DND-41 (cell line): ENCODE results near the gene LRRTM4.
"Not testable (repeated sequence)": the region's sequence is repeated elsewhere in the genome, so short reads cannot be mapped to it uniquely, and the experiment has no call there.

ENCODE experiments used
- ATAC-seq: fragments of 200-7000 bp; cut with Tn5 transposase; 3 replicates; pipeline ENCODE4 v1.9.1; 2021; ENCODE audit warnings: low read depth; ENCODE audit not compliant: insufficient read depth
- DNase-seq: peaks from one replicate; pipeline ENCODE4 v3.0.0-alpha.2; 2020
- H2AFZ ChIP-seq: 2 replicates; pipeline ENCODE4 v1.6.0; 2012; ENCODE audit warnings: low read depth, low read length
- H3K27ac ChIP-seq: 2 replicates; pipeline ENCODE4 v1.5.1; 2012; ENCODE audit warnings: low read length, inconsistent platforms
- H3K27me3 ChIP-seq: fragments of 200-600 bp; sonication (generic); 2 replicates; pipeline ENCODE4 v1.6.0; 2012; ENCODE audit warnings: low read length, mild to moderate bottlenecking, inconsistent platforms; ENCODE audit not compliant: insufficient read depth, poor library complexity
- H3K36me3 ChIP-seq: 2 replicates; pipeline ENCODE4 v1.5.1; 2012; ENCODE audit warnings: low read length, inconsistent platforms; ENCODE audit not compliant: insufficient read depth
- H3K4me1 ChIP-seq: 2 replicates; pipeline ENCODE4 v1.5.1; 2012; ENCODE audit warnings: mild to moderate bottlenecking, low read length; ENCODE audit not compliant: insufficient read depth
- H3K4me2 ChIP-seq: 2 replicates; pipeline ENCODE4 v1.6.0; 2012; ENCODE audit warnings: mild to moderate bottlenecking, moderate library complexity, low read length, inconsistent platforms; ENCODE audit not compliant: insufficient read depth
- H3K4me3 ChIP-seq, 2 experiments: fragments of 200-600 bp in 1 of 2; shearing (Covaris generic) in 1 of 2; 2 replicates each; pipeline ENCODE4 v1.5.1; 2012 to 2016; ENCODE audit warnings: inconsistent platforms in 2 of 2, low read length in 2 of 2, mild to moderate bottlenecking in 2 of 2, low read depth in 1 of 2, moderate library complexity in 1 of 2
- H3K79me2 ChIP-seq: 2 replicates; pipeline ENCODE4 v1.6.0; 2012; ENCODE audit warnings: low read length, inconsistent platforms; ENCODE audit not compliant: insufficient read depth
- H3K9ac ChIP-seq: 2 replicates; pipeline ENCODE4 v1.6.0; 2012; ENCODE audit warnings: low read depth, mild to moderate bottlenecking, inconsistent platforms, low read length, moderate library complexity
- H3K9me3 ChIP-seq: 2 replicates; pipeline ENCODE4 v1.5.1; 2012; ENCODE audit warnings: low read length, moderate library complexity, mild to moderate bottlenecking, inconsistent platforms; ENCODE audit not compliant: insufficient read depth, severe bottlenecking
- H4K20me1 ChIP-seq: 2 replicates; pipeline ENCODE4 v1.6.0; 2012; ENCODE audit warnings: low read length; ENCODE audit not compliant: insufficient read depth
- CTCF ChIP-seq: IDR thresholded peaks from 2 replicates; pipeline ENCODE4 v1.5.1; 2012; ENCODE audit warnings: borderline replicate concordance, low read length, moderate library complexity, mild to moderate bottlenecking; ENCODE audit not compliant: poor library complexity, severe bottlenecking; ENCODE audit errors: extremely low read depth
- EZH2 ChIP-seq: IDR thresholded peaks from 3 replicates; pipeline ENCODE4 v1.6.1; 2012; ENCODE audit warnings: borderline replicate concordance, low read depth, mild to moderate bottlenecking, moderate library complexity, low read length, inconsistent platforms; ENCODE audit not compliant: severe bottlenecking

Gene LRRTM4

GRCh38 chr2:77095096-77095495, 427.1 kb downstream of the LRRTM4 start:
- Histone ChIP-seq H3K4me3 (no peak overlapping the region), H3K9me3 (no peaks in the 10 kb centered on the region), H3K27me3 (no peaks in the 10 kb centered on the region), H3K9ac (no peak overlapping the region), H3K79me2 (no peaks in the 10 kb centered on the region), H3K36me3 (no peaks in the 10 kb centered on the region), H3K27ac (no peak overlapping the region), H2AFZ (no peak overlapping the region), H4K20me1 (no peaks in the 10 kb centered on the region), H3K4me2 (no peak overlapping the region), H3K4me1 (no peaks in the 10 kb centered on the region)
- ATAC-seq (no peak), DNase-seq (no peak)
- TF ChIP-seq EZH2: no peak
- TF ChIP-seq CTCF: no peak

- H3K27me3 ChIP-seq, H2AFZ ChIP-seq, H4K20me1 ChIP-seq, H3K27ac ChIP-seq, H3K4me3 ChIP-seq, DNase-seq, H3K4me1 ChIP-seq, ATAC-seq, H3K9ac ChIP-seq, H3K79me2 ChIP-seq, H3K4me2 ChIP-seq, H3K36me3 ChIP-seq, H3K9me3 ChIP-seq: not testable (repeated sequence)
These were observed 433.8 kb downstream of the LRRTM4 start for GRCh38 chr2:77088424-77088823.

- DNase-seq (no peak), ATAC-seq (no peak)
- Histone ChIP-seq H2AFZ (no peak overlapping the region), H3K9me3 (no peaks in the 10 kb centered on the region), H3K36me3 (no peaks in the 10 kb centered on the region), H3K79me2 (no peaks in the 10 kb centered on the region), H3K4me3 (no peak overlapping the region), H4K20me1 (no peaks in the 10 kb centered on the region), H3K27ac (no peak overlapping the region), H3K9ac (no peak overlapping the region), H3K4me1 (no peaks in the 10 kb centered on the region), H3K27me3 (no peaks in the 10 kb centered on the region), H3K4me2 (no peak overlapping the region)
- TF ChIP-seq EZH2: no peak
- no peak for TF ChIP-seq CTCF
These were observed 434.2 kb downstream of the LRRTM4 start for GRCh38 chr2:77087987-77088414.

- no peak for ATAC-seq
- no peak overlapping the region for H3K4me2 ChIP-seq
- H3K27me3 ChIP-seq: no peaks in the 10 kb centered on the region
- H3K4me1 ChIP-seq: no peaks in the 10 kb centered on the region
- no peak overlapping the region for H3K4me3 ChIP-seq
- no peak overlapping the region for H2AFZ ChIP-seq
- no peak for DNase-seq
- no peaks in the 10 kb centered on the region for H3K9me3 ChIP-seq
- H3K79me2 ChIP-seq: no peaks in the 10 kb centered on the region
- no peak overlapping the region for H3K27ac ChIP-seq
- H4K20me1 ChIP-seq: no peaks in the 10 kb centered on the region
- no peaks in the 10 kb centered on the region for H3K36me3 ChIP-seq
- H3K9ac ChIP-seq: no peak overlapping the region
- no peak for TF ChIP-seq EZH2
These were observed 435.7 kb downstream of the LRRTM4 start for GRCh38 chr2:77086478-77086877.

GRCh38 chr2:77086051-77086450, 436.1 kb downstream of the LRRTM4 start:
- ATAC-seq (no peak), DNase-seq (no peak)
- Histone ChIP-seq H3K4me1 (no peaks in the 10 kb centered on the region), H3K79me2 (no peaks in the 10 kb centered on the region), H3K27me3 (no peaks in the 10 kb centered on the region), H3K27ac (no peak overlapping the region), H3K4me2 (no peak overlapping the region), H3K9me3 (no peaks in the 10 kb centered on the region), H4K20me1 (no peaks in the 10 kb centered on the region), H3K9ac (no peak overlapping the region), H3K36me3 (no peaks in the 10 kb centered on the region), H3K4me3 (no peak overlapping the region), H2AFZ (no peak overlapping the region)
- TF ChIP-seq CTCF (no peak), EZH2 (no peak)
